SU-DHL-6 (cell line): ENCODE results near the gene MARVELD2.

ENCODE experiments used
- EZH2phosphoT487 ChIP-seq: fragments of 200-600 bp; sonication (generic), shearing (Covaris generic); conservative IDR thresholded peaks from 2 replicates; pipeline ENCODE4 v1.6.1; 2018; ENCODE audit warnings: mild to moderate bottlenecking, antibody characterized with exemption, low read length, moderate library complexity, mixed read lengths
- TF ChIP-seq, protein P1 (sequence below): fragments of 200-600 bp; sonication (generic); IDR thresholded peaks from one replicate; pipeline ENCODE4 v1.5.1; 2017; ENCODE audit warnings: antibody characterized with exemption, mild to moderate bottlenecking, low read length, moderate library complexity; ENCODE audit not compliant: insufficient read depth, poor library complexity, severe bottlenecking

DNA sequence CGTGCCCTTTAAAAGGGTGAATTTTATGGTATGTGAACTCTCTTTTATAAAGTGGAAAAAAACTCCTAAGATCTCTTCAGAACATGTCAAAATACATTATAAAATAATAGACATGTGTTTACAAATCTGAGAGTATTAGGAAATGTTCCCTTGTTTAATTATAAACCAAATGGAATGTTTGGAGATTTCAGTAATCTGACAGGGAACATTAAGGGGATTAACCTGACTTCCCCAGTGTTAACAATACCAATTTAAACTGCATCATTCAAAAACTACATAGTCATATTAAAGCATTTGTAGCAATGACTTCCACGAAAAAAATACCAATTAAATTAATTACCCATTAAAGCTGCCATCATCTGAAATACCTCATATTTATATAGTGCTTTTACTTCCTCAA lies 76.1 kb downstream of the MARVELD2 start:
- TF ChIP-seq, protein P1, sequence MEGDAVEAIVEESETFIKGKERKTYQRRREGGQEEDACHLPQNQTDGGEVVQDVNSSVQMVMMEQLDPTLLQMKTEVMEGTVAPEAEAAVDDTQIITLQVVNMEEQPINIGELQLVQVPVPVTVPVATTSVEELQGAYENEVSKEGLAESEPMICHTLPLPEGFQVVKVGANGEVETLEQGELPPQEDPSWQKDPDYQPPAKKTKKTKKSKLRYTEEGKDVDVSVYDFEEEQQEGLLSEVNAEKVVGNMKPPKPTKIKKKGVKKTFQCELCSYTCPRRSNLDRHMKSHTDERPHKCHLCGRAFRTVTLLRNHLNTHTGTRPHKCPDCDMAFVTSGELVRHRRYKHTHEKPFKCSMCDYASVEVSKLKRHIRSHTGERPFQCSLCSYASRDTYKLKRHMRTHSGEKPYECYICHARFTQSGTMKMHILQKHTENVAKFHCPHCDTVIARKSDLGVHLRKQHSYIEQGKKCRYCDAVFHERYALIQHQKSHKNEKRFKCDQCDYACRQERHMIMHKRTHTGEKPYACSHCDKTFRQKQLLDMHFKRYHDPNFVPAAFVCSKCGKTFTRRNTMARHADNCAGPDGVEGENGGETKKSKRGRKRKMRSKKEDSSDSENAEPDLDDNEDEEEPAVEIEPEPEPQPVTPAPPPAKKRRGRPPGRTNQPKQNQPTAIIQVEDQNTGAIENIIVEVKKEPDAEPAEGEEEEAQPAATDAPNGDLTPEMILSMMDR, result no peak
- no peak for TF ChIP-seq EZH2phosphoT487
